CD4-positive, alpha-beta memory T cell (primary cell): Measurements from ENCODE around the gene ALX3. TPM values are rescaled to one million over a fixed set of nuclear protein-coding genes. Genes with fewer than 3 reads are reported as not detected.

ENCODE experiments used
- CTCF ChIA-PET: fragments of 350-600 bp; sonication (Branson Sonifier 250); formaldehyde crosslinking; loops from one replicate; lab custom pipeline; 2021; ENCODE audit warnings: inconsistent platforms; ENCODE audit not compliant: partially characterized antibody; lab: Charles Lee
- POLR2A ChIA-PET: fragments of 350-600 bp; sonication (Branson Sonifier 250); formaldehyde crosslinking; loops from one replicate; lab custom pipeline; 2021; ENCODE audit not compliant: partially characterized antibody; lab: Charles Lee
- DNase-seq, 5 donors: peaks; one replicate each; pipeline versions ENCODE4 v3.0.0 to v3.0.0-alpha.2; 2020 to 2022; ENCODE audit warnings: mixed read lengths in 1 of 5
- H3K27ac ChIP-seq: one replicate; pipeline ENCODE4 v1.7.0; 2013; ENCODE audit warnings: low read depth, low read length
- H3K27me3 ChIP-seq: 2 replicates; pipeline ENCODE4 v1.7.0; 2013; ENCODE audit warnings: mild to moderate bottlenecking, low read length, moderate library complexity; ENCODE audit not compliant: insufficient read depth
- H3K36me3 ChIP-seq: 2 replicates; pipeline ENCODE4 v1.7.0; 2013; ENCODE audit warnings: mild to moderate bottlenecking, low read length, moderate library complexity; ENCODE audit not compliant: insufficient read depth
- H3K4me1 ChIP-seq: 2 replicates; pipeline ENCODE4 v1.7.0; 2013; ENCODE audit warnings: mild to moderate bottlenecking, low read length, moderate library complexity; ENCODE audit not compliant: insufficient read depth
- H3K4me3 ChIP-seq, 2 donors: one replicate each; pipeline ENCODE4 v1.7.0; 2013; ENCODE audit warnings: low read length in 2 of 2, mild to moderate bottlenecking in 1 of 2
- H3K9me3 ChIP-seq, 2 donors: one replicate each; pipeline ENCODE4 v1.7.0; 2013; ENCODE audit warnings: low read length in 2 of 2, control low read depth in 1 of 2; ENCODE audit not compliant: control insufficient read depth in 1 of 2
- H3K27ac Mint-ChIP-seq, 7 donors: one replicate each; pipeline ENCODE4 v1.8.0; 2020 to 2021; ENCODE audit warnings: mixed read lengths in 7 of 7, mild to moderate bottlenecking in 6 of 7, inconsistent platforms in 3 of 7, moderate library complexity in 3 of 7
- H3K27me3 Mint-ChIP-seq, 2 donors: one replicate each; pipeline ENCODE4 v1.8.0; 2020 to 2021; ENCODE audit warnings: mixed read lengths in 2 of 2
- H3K36me3 Mint-ChIP-seq, 2 donors: one replicate each; pipeline ENCODE4 v1.8.0; 2020 to 2021; ENCODE audit warnings: mixed read lengths in 2 of 2, inconsistent platforms in 1 of 2, mild to moderate bottlenecking in 1 of 2
- H3K4me1 Mint-ChIP-seq, 4 donors: one replicate each; pipeline ENCODE4 v1.8.0; 2020 to 2021; ENCODE audit warnings: mixed read lengths in 4 of 4, mild to moderate bottlenecking in 1 of 4
- H3K4me3 Mint-ChIP-seq, 8 donors: one replicate each; pipeline ENCODE4 v1.8.0; 2020 to 2021; ENCODE audit warnings: mixed read lengths in 8 of 8, mild to moderate bottlenecking in 7 of 8, moderate library complexity in 6 of 8, inconsistent platforms in 3 of 8
- H3K9me3 Mint-ChIP-seq, 8 donors: one replicate each; pipeline ENCODE4 v1.8.0; 2020 to 2021; ENCODE audit warnings: mixed read lengths in 8 of 8, mild to moderate bottlenecking in 5 of 8, inconsistent platforms in 3 of 8, moderate library complexity in 1 of 8
- intact Hi-C: fragments of 100-400 bp; cut with micrococcal nuclease; formaldehyde crosslinking; loops from one replicate; pipeline ENCODE4 v1.15.1; 2023
- polyA plus RNA-seq, 2 donors: library from polyadenylated mRNA; unstranded; fragments of 300-500 nt; fragmentation: Illumina TruSeq; gene quantifications; one replicate each; pipeline ENCODE4 v1.2.3, GENCODE V29; 2021
- total RNA-seq, 2 experiments: library from RNA; stranded (reverse); gene quantifications; one replicate each; pipeline ENCODE4 v1.2.3, GENCODE V29; 2021

The ALX3 gene
- total and polyA plus RNA-seq, 4 experiments from 2014 or later = not detected

DNA sequence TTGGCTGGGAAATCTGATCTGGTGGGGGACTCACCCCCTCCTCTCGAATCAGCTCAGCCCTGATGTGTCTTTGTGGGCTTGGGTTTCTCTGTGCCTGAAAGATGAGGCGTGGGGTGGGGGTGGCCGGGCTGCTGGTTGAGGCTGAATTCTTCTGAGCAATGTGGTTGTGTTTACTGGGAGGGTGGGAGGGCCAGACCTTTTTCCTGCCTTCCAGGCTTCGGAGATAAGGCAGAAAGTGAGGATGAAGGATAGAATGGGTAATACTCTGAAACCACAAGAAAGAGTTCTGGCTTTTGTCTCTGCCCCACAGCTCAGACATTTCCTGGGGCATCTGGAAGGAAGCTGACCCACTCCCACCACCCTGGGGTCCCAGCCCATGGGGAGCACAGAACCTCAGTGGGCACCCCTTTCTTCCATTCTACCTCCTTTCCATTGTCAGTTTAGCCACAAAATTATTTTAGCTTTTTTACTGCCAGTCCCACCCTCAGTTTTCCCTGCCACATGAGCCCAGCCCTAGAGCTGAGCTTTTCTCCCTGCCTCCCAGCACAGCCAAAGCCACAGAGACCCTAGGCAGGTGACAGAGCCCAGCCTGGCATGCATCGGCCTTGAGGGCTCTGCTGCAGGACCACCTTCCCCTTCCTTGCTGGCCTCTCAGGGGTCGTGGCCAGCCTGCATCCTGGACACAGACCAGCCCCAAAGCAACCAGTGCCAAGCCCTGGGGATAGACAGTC, 11.2 kb downstream of the ALX3 start:
- Mint-ChIP-seq H3K27me3 (no peaks in the 10 kb centered on the region), H3K4me3 (no peak overlapping the region), H3K27ac (peak overlapping the region in 3 of 7 donors; percentile 6 to 29 (median 17)), H3K36me3 (peaks cover 38 to 57% of the 10 kb centered on the region in 2 donors), H3K4me1 (peaks cover 0 to 5% (median 3%) of the 10 kb centered on the region in 4 donors), H3K9me3 (no peaks in the 10 kb centered on the region)
- Histone ChIP-seq H3K36me3 (peaks cover 28% of the 10 kb centered on the region), H3K27ac (no peak overlapping the region), H3K9me3 (no peaks in the 10 kb centered on the region), H3K4me3 (no peak overlapping the region), H3K4me1 (no peaks in the 10 kb centered on the region), H3K27me3 (no peaks in the 10 kb centered on the region)
- no peak for DNase-seq
- POLR2A ChIA-PET = interaction anchor here (1.1 kb wide), 1 partner anchor 350 kb away, joined by 3 read pairs; no protein-coding TSS in a partner anchor
- CTCF ChIA-PET = interaction anchor here (1.0 to 12.2 kb wide), 18 partner anchors 10 to 400 kb away, joined by 3 to 120 read pairs (median 4); partner anchors contain the start of genes AHCYL1, ALX3, STRIP1 and UBL4B
- intact Hi-C loops = no loop called here

DNA sequence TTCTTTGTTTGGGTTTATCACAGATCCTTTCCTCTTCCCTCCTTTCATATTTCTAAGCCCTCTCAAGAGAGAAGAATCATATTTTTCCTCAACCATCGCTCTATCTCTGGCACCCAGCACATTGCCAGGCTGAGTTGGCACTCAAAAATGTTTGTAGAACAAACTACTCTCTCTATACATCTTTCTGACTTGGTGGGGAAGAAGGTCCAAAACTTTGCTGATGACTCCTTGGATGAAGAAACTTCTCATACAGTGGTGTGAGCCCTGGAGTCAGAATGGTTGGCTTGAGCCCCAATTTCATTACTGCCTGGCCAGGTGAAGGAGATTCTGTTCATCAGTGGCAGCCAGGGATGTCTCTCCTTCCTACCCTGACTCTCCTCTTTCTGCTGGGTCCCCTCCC, 11.9 kb downstream of the ALX3 start:
- H3K36me3 ChIP-seq = peaks cover 35% of the 10 kb centered on the region

DNA sequence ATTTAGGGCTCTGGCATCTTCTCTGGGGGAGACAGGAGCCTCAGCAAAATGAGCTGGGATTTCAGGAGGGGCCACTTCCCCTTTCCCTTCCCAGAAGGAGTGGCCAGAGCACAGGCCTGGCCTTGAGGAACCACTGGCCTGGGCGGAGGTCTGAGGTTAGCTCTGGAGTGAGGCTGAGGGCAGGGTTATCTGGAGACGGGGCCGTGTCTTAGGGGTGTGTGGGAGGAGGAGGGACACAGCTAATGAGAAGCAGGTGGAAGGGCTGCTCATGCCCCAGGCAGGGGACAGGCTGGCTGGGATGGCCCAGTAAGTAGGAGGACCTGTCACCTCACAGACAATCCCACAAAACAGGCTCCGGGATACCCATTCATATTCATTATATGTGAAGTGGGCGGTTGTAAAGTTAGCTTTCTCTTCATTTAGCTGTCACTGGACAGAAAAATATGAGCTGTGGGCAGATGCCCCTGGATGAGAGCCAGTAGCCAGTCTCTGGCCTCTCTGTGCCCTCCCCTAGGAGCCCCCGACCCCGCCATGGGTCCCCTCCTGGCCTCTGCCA, 12.4 kb downstream of the ALX3 start:
- intact Hi-C loops = no loop called here
- ChIA-PET POLR2A (interaction anchor here (0.6 to 1.2 kb wide), 2 partner anchors 23 to 32 kb away, joined by 3 read pairs; no protein-coding TSS in a partner anchor), CTCF (interaction anchor here (0.7 to 12.2 kb wide), 6 partner anchors 8 to 40 kb away, joined by 3 to 120 read pairs (median 20); partner anchors contain the start of gene STRIP1)
- H3K27ac Mint-ChIP-seq = peak overlapping the region in 2 of 7 donors; percentile 5 to 36
- Histone ChIP-seq H3K4me3 (no peak overlapping the region), H3K4me1 (no peaks in the 10 kb centered on the region), H3K27me3 (no peaks in the 10 kb centered on the region), H3K36me3 (peaks cover 41% of the 10 kb centered on the region), H3K9me3 (no peaks in the 10 kb centered on the region), H3K27ac (no peak overlapping the region)
- H3K36me3 Mint-ChIP-seq = peaks cover 50 to 70% of the 10 kb centered on the region in 2 donors
- H3K4me1 Mint-ChIP-seq = peaks cover 1 to 13% (median 6%) of the 10 kb centered on the region in 4 donors
- no peaks in the 10 kb centered on the region for H3K27me3 Mint-ChIP-seq
- no peak for DNase-seq
- no peaks in the 10 kb centered on the region for H3K9me3 Mint-ChIP-seq
- H3K4me3 Mint-ChIP-seq = no peak overlapping the region

More for the DNA sequence above, 11.9 kb downstream of the ALX3 start:
- peak overlapping the region in 2 of 7 donors; percentile 5 to 6 for H3K27ac Mint-ChIP-seq
- ChIA-PET CTCF (interaction anchor here (1.6 to 12.2 kb wide), 5 partner anchors 9 to 42 kb away, joined by 6 to 120 read pairs (median 25); partner anchors contain the start of genes ALX3 and STRIP1), POLR2A (interaction anchor here (0.6 kb wide), 1 partner anchor 31 kb away, joined by 3 read pairs; no protein-coding TSS in a partner anchor)
- no peaks in the 10 kb centered on the region for H3K9me3 ChIP-seq
- H3K4me1 ChIP-seq = no peaks in the 10 kb centered on the region
- no peak overlapping the region for H3K4me3 ChIP-seq
- peaks cover 1 to 10% (median 4%) of the 10 kb centered on the region in 4 donors for H3K4me1 Mint-ChIP-seq
- no peaks in the 10 kb centered on the region for H3K27me3 Mint-ChIP-seq
- H3K27ac ChIP-seq = no peak overlapping the region
- no peaks in the 10 kb centered on the region for H3K27me3 ChIP-seq
- no peak for DNase-seq
- peaks cover 45 to 64% of the 10 kb centered on the region in 2 donors for H3K36me3 Mint-ChIP-seq
- peak overlapping the region in 1 of 8 donors; percentile 23 for H3K4me3 Mint-ChIP-seq
- H3K9me3 Mint-ChIP-seq = no peaks in the 10 kb centered on the region
- intact Hi-C loops = no loop called here

DNA sequence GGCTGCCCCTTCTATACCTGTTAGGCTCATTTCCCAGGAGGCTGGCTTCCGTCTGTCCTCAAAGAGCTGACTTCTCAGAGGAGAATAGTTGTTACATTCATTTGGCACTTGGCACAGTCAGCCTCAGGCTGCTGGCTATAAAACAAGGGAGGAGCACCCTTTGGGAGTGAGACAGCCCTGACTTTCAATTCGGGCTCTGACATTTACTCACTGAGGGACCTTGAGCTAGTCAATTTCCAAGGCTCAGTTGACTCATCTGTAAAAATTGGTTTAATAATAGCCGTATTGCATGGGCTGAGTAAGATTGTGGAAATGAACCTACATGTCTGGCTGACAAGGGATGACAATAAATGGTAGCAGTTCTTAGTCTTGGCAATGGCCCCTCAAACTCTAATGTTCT, 13.7 kb downstream of the ALX3 start:
- Mint-ChIP-seq H3K4me1 (peaks cover 1 to 13% (median 6%) of the 10 kb centered on the region in 4 donors), H3K36me3 (peaks cover 60 to 79% of the 10 kb centered on the region in 2 donors), H3K4me3 (no peak overlapping the region), H3K27ac (peak overlapping the region in 1 of 7 donors; percentile 24), H3K27me3 (no peaks in the 10 kb centered on the region), H3K9me3 (no peaks in the 10 kb centered on the region)
- H3K27ac ChIP-seq = no peak overlapping the region
- peaks cover 45% of the 10 kb centered on the region for H3K36me3 ChIP-seq
- no peaks in the 10 kb centered on the region for H3K9me3 ChIP-seq
- intact Hi-C loops = no loop called here
- H3K27me3 ChIP-seq = no peaks in the 10 kb centered on the region
- ChIA-PET POLR2A (interaction anchor here (1.2 kb wide), 1 partner anchor 22 kb away, joined by 3 read pairs; no protein-coding TSS in a partner anchor), CTCF (interaction anchor here (0.6 to 12.2 kb wide), 6 partner anchors 7 to 403 kb away, joined by 3 to 120 read pairs (median 20); partner anchors contain the start of gene STRIP1)
- H3K4me3 ChIP-seq = no peak overlapping the region
- DNase-seq = no peak
- H3K4me1 ChIP-seq = no peaks in the 10 kb centered on the region

DNA sequence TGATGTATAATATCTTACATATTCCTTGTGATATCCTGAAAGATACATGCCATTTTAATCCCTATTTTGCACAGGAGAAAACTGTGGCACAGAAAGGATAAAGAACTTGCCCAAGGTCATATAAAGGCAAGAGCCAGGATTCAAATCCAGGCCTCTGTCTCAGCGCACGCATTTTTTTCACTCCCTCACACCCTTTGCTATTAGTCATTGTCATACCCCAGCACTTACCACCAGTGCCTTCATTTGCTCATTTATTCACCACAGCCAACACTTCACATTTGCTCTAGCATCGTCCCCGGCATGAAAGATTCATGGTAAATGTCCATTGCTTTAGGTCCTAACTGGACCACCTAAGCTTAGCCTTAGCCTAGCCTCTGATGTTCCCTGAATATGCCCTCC, 14.2 kb downstream of the ALX3 start:
- ChIA-PET POLR2A (no interaction called here), CTCF (interaction anchor here (0.6 to 12.2 kb wide), 8 partner anchors 7 to 403 kb away, joined by 3 to 120 read pairs (median 28); partner anchors contain the start of gene STRIP1)
- Histone ChIP-seq H3K27ac (no peak overlapping the region), H3K36me3 (peaks cover 49% of the 10 kb centered on the region), H3K4me3 (no peak overlapping the region), H3K9me3 (no peaks in the 10 kb centered on the region), H3K4me1 (no peaks in the 10 kb centered on the region), H3K27me3 (no peaks in the 10 kb centered on the region)
- DNase-seq = no peak
- Mint-ChIP-seq H3K4me3 (no peak overlapping the region), H3K27me3 (no peaks in the 10 kb centered on the region), H3K9me3 (no peaks in the 10 kb centered on the region), H3K27ac (peak overlapping the region in 2 of 7 donors; percentile 10 to 65), H3K36me3 (peaks cover 64 to 84% of the 10 kb centered on the region in 2 donors), H3K4me1 (peaks cover 1 to 13% (median 6%) of the 10 kb centered on the region in 4 donors)
- intact Hi-C loops = no loop called here

DNA sequence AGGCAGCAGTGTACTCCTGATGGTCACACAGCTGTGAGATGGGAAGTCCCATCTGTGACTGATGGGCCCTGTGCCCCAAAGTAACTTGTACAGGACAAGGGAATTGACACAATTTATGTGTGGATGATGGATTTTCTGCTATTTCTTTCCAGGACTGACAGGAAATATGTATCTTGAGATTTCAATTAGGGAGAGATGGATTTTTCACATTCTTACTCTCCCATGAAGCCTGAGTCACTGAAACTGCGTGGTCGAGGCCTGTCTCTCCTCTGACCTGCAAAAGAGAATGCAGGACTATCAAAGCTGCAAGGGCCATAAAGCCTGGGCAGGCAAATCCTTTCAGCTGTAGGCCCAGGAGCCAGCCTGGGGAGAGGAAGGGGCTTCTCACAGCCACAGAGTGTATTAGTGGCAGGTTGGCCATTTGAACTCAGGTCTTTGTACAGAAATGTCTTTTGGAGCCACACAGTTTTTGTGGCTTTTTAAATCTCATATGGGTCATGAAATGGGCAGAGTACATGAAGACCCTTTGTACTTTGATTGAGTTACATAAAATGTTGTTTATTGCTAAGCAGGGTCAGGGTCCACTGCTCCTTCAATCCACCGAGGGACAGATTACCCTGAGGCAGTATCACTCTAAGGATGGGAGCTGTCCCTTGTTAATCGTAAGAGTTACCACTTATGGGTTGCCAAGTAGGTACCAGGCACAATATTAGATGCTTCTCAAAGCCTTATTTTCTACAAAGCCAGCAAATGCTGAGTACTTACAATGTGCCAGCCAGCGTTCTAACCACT, 14.8 kb downstream of the ALX3 start:
- peaks cover 55% of the 10 kb centered on the region for H3K36me3 ChIP-seq
- no peak for DNase-seq
- intact Hi-C loops = no loop called here
- H3K4me3 ChIP-seq = no peak overlapping the region
- no peaks in the 10 kb centered on the region for H3K9me3 ChIP-seq
- H3K27me3 ChIP-seq = no peaks in the 10 kb centered on the region
- Mint-ChIP-seq H3K9me3 (no peaks in the 10 kb centered on the region), H3K4me3 (no peak overlapping the region), H3K27ac (no peak overlapping the region), H3K27me3 (no peaks in the 10 kb centered on the region), H3K36me3 (peaks cover 66 to 87% of the 10 kb centered on the region in 2 donors), H3K4me1 (peaks cover 1 to 13% (median 6%) of the 10 kb centered on the region in 4 donors)
- no peak overlapping the region for H3K27ac ChIP-seq
- ChIA-PET POLR2A (no interaction called here), CTCF (interaction anchor here (1.2 to 12.2 kb wide), 7 partner anchors 11 to 404 kb away, joined by 3 to 120 read pairs (median 34); partner anchors contain the start of genes ALX3 and STRIP1)
- H3K4me1 ChIP-seq = no peaks in the 10 kb centered on the region
